ENCODE results near the gene RFX2. TPM values are rescaled to one million over a fixed set of nuclear protein-coding genes. Genes with fewer than 3 reads are reported as not detected.
A peak's percentile ranks its signal among the peaks of the same experiment; 100 is the strongest.

The RFX2 gene
- total RNA-seq, 2 donors from 2014 or later, result 6.6 to 11.0 TPM

DNA sequence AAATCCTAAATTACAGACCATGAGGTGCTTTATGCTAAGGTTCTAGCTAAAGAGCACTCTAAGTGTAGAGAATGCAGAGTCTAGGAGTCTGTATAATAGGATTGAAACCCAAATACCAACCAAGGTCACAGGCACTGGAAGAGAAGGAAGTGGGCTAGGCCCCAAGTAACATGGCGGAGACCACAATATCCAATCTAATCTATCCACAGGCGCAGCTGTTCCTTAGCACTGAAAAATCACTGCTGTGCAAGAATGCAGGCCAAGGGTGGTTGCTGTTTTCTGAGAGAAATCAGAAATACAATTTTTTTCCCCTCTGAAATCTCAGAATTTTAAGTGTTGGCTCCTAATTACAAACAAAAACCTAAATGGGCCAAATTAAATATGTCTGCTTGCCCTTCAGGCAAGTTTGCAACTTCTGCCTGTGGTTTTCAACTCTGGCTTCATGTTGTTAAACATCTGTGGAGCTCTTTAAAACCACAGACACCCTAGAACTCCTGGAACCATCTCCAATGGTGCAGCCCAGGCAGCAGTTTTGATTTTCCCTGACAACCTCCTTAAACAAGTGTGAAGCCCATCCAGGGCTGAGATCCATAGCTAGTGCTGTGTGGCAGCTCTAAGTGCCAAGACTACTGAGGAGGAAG, 138.5 kb downstream of the RFX2 start:
- H3K9me3 ChIP-seq (ENCODE audit: control insufficient read depth, low read length), result no peaks in the 10 kb centered on the region
- Mint-ChIP-seq H3K36me3 (ENCODE audit: low read depth) (peaks cover 19% of the 10 kb centered on the region), H3K4me3 (no peak overlapping the region), H3K4me1 (peaks cover 30% of the 10 kb centered on the region), H3K27ac (no peak overlapping the region), H3K9me3 (no peaks in the 10 kb centered on the region), H3K27me3 (ENCODE audit: insufficient read depth) (no peaks in the 10 kb centered on the region)
- no peak overlapping the region for H3K27ac ChIP-seq (ENCODE audit: low read depth, low read length)
- WGBS, 2 experiments (ENCODE audit: insufficient coverage in 1 of 2, insufficient read length in 1 of 2), result 93% methylated on average over 2 of the region's 2 CpGs; no CpG with 5 or more reads in 1 of the 2 experiments
- H3K27me3 ChIP-seq (ENCODE audit: control insufficient read depth, insufficient read depth, low read length, poor library complexity, severe bottlenecking), result no peaks in the 10 kb centered on the region
- peaks cover 45% of the 10 kb centered on the region for H3K36me3 ChIP-seq (ENCODE audit: control insufficient read depth, insufficient read depth, low read length)
- no peak for TF ChIP-seq CTCF (conservative IDR thresholded peaks at IDR 0.05)
- H3K9ac ChIP-seq (ENCODE audit: extremely low read depth, low read length, poor library complexity, severe bottlenecking), result no peak overlapping the region
- no peak for DNase-seq
- no peak overlapping the region for H3K4me3 ChIP-seq (ENCODE audit: low read length)
- peaks cover 16% of the 10 kb centered on the region for H3K4me1 ChIP-seq (ENCODE audit: control insufficient read depth, insufficient read depth, low read length)

DNA sequence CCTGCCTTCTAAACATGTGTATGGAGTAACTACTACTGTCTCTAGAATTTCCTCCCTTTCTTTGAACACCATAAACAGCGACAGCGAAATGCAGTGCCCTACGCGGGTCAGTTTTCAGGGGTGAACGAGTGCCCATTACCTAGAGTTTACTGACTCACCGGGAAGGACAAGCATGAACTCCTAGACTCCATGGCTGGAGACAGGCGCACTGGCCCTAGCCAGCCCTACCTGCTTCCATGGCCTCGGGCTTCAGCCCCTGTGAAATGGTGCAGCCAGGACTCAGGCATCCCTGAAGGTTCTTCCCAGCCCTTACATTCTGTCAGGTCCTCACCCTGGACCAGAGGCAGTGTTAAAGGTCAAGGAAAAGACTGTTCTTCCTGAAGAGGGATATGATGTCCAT, 140.8 kb downstream of the RFX2 start:
- H3K27ac ChIP-seq (ENCODE audit: low read depth, low read length), result no peak overlapping the region
- no peak for TF ChIP-seq CTCF (conservative IDR thresholded peaks at IDR 0.05)
- H3K27me3 ChIP-seq (ENCODE audit: control insufficient read depth, insufficient read depth, low read length, poor library complexity, severe bottlenecking), result no peaks in the 10 kb centered on the region
- Mint-ChIP-seq H3K36me3 (ENCODE audit: low read depth) (peaks cover 8% of the 10 kb centered on the region), H3K27ac (peak overlapping the region; percentile 72), H3K4me1 (peaks cover 34% of the 10 kb centered on the region), H3K27me3 (ENCODE audit: insufficient read depth) (no peaks in the 10 kb centered on the region), H3K4me3 (no peak overlapping the region), H3K9me3 (no peaks in the 10 kb centered on the region)
- H3K4me3 ChIP-seq (ENCODE audit: low read length), result no peak overlapping the region
- H3K9ac ChIP-seq (ENCODE audit: extremely low read depth, low read length, poor library complexity, severe bottlenecking), result no peak overlapping the region
- 95 to 99% methylated on average over 8 of the region's 8 CpGs for WGBS, 2 experiments (ENCODE audit: insufficient coverage in 1 of 2, insufficient read length in 1 of 2)
- DNase-seq, result no peak
- peaks cover 40% of the 10 kb centered on the region for H3K36me3 ChIP-seq (ENCODE audit: control insufficient read depth, insufficient read depth, low read length)
- H3K4me1 ChIP-seq (ENCODE audit: control insufficient read depth, insufficient read depth, low read length), result peaks cover 25% of the 10 kb centered on the region
- no peaks in the 10 kb centered on the region for H3K9me3 ChIP-seq (ENCODE audit: control insufficient read depth, low read length)

DNA sequence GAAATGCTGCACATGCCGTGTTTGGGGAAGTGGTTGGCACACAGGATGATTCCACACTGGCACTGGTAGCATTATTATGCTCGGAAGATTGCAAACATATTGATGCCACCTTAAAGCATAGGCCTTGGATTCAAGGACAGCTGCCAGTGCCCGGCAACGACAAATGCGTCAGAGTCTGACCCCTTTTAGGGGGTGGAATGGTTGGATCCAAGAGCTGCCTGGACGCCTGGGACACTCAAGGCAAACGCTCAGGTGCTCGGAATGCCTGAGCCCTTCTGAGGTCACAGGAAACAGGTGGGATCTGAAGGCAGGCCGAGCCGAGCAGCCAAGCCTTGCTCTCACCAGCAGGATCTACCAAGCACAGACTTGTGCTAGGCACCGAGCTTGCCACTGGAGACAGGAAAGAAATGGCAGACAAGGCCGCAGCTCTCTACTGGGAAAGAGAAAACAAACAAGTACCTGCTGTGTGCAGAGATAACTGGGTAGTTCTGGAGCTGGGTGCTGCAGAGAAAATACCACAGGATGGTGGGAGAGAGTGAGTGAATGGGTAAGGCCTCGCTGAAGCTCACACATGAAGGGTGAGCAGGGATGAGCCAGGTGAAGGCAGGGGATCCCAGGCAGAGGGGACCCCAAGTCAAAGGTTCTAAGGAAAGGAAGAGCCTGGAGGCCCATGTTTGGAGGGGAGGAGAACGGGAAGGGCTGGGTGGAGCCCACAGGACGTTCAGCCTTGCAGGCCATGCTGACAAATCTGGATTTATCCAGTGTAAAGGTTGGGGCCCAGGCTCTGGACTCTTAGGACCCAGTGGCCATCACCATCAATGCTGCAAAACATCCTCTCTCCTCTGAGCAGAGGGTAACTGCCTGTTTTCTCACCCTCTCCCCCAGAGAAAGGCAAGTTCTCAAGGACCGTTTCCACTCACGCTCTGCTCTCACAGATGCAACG, 141.6 kb downstream of the RFX2 start:
- Mint-ChIP-seq H3K4me3 (peak overlapping the region; percentile 13), H3K27ac (peak overlapping the region; percentile 95), H3K36me3 (ENCODE audit: low read depth) (peaks cover 9% of the 10 kb centered on the region), H3K4me1 (peaks cover 34% of the 10 kb centered on the region), H3K9me3 (no peaks in the 10 kb centered on the region), H3K27me3 (ENCODE audit: insufficient read depth) (no peaks in the 10 kb centered on the region)
- no peaks in the 10 kb centered on the region for H3K9me3 ChIP-seq (ENCODE audit: control insufficient read depth, low read length)
- no peak overlapping the region for H3K4me3 ChIP-seq (ENCODE audit: low read length)
- peaks cover 25% of the 10 kb centered on the region for H3K4me1 ChIP-seq (ENCODE audit: control insufficient read depth, insufficient read depth, low read length)
- peak overlapping the region; percentile 3 for H3K27ac ChIP-seq (ENCODE audit: low read depth, low read length)
- peak; percentile 65 for DNase-seq
- peak overlapping the region; percentile 1 for H3K9ac ChIP-seq (ENCODE audit: extremely low read depth, low read length, poor library complexity, severe bottlenecking)
- no peaks in the 10 kb centered on the region for H3K27me3 ChIP-seq (ENCODE audit: control insufficient read depth, insufficient read depth, low read length, poor library complexity, severe bottlenecking)
- WGBS, 2 experiments (ENCODE audit: insufficient coverage in 1 of 2, insufficient read length in 1 of 2), result 81 to 83% methylated on average over 15 to 18 of the region's 18 CpGs
- peaks cover 33% of the 10 kb centered on the region for H3K36me3 ChIP-seq (ENCODE audit: control insufficient read depth, insufficient read depth, low read length)
- no peak for TF ChIP-seq CTCF (conservative IDR thresholded peaks at IDR 0.05)

Data from endodermal cell (in vitro differentiated cells).